WTC11 (cell line): ENCODE measurements around the gene DNAH7.

ENCODE experiments used
- FOXJ3 ChIP-seq: sonication (generic); formaldehyde crosslinking; IDR thresholded peaks from 2 replicates; pipeline ENCODE4 v1.9.0; 2021; ENCODE audit warnings: missing genetic modification reagents, mild to moderate bottlenecking, borderline replicate concordance
- TF ChIP-seq, protein P1 (sequence below): fragments of 200-600 bp; IDR thresholded peaks from 2 replicates; pipeline ENCODE4 v1.8.0; 2022; ENCODE audit warnings: antibody characterized with exemption
- TF ChIP-seq, protein P2 (sequence below): sonication (generic); formaldehyde crosslinking; IDR thresholded peaks from 2 replicates; pipeline ENCODE4 v1.8.0; 2023; ENCODE audit warnings: missing genetic modification reagents, mild to moderate bottlenecking, borderline replicate concordance

DNA sequence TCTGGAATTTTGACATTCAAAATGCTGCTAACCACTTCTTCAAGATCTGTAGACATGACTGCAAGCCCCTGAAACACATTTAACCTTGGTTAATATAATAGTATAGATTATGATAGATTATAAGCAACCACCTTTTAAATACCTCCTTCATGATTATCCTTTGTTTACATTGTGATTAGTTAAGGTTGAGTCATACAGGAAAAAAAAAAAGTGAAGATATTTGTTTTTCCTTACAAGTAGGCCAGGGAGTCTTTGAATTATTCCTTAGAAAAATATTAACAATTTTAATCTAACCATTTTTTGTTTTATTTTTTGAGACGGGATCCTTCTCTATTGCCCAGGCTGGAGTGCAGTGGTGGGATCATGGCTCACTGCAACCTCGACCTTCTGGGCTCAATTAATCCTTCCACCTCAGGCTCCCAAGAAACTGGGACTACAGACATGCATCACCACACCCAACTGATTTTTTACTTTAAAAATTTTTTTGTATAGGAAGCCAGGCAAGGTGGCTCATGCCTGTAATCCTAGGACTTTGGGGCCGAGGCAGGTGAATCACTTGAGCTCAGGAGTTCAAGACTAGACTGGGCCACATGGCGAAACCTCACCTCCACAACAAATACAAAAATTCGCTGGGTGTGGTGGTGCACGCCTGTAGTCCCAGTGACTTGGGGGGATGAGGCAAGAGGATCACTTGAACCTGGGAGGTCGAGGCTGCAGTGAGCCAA lies 312.3 kb downstream of the DNAH7 start:
- TF ChIP-seq, protein P1, sequence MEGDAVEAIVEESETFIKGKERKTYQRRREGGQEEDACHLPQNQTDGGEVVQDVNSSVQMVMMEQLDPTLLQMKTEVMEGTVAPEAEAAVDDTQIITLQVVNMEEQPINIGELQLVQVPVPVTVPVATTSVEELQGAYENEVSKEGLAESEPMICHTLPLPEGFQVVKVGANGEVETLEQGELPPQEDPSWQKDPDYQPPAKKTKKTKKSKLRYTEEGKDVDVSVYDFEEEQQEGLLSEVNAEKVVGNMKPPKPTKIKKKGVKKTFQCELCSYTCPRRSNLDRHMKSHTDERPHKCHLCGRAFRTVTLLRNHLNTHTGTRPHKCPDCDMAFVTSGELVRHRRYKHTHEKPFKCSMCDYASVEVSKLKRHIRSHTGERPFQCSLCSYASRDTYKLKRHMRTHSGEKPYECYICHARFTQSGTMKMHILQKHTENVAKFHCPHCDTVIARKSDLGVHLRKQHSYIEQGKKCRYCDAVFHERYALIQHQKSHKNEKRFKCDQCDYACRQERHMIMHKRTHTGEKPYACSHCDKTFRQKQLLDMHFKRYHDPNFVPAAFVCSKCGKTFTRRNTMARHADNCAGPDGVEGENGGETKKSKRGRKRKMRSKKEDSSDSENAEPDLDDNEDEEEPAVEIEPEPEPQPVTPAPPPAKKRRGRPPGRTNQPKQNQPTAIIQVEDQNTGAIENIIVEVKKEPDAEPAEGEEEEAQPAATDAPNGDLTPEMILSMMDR = no peak
- no peak for TF ChIP-seq FOXJ3
- TF ChIP-seq, protein P2, sequence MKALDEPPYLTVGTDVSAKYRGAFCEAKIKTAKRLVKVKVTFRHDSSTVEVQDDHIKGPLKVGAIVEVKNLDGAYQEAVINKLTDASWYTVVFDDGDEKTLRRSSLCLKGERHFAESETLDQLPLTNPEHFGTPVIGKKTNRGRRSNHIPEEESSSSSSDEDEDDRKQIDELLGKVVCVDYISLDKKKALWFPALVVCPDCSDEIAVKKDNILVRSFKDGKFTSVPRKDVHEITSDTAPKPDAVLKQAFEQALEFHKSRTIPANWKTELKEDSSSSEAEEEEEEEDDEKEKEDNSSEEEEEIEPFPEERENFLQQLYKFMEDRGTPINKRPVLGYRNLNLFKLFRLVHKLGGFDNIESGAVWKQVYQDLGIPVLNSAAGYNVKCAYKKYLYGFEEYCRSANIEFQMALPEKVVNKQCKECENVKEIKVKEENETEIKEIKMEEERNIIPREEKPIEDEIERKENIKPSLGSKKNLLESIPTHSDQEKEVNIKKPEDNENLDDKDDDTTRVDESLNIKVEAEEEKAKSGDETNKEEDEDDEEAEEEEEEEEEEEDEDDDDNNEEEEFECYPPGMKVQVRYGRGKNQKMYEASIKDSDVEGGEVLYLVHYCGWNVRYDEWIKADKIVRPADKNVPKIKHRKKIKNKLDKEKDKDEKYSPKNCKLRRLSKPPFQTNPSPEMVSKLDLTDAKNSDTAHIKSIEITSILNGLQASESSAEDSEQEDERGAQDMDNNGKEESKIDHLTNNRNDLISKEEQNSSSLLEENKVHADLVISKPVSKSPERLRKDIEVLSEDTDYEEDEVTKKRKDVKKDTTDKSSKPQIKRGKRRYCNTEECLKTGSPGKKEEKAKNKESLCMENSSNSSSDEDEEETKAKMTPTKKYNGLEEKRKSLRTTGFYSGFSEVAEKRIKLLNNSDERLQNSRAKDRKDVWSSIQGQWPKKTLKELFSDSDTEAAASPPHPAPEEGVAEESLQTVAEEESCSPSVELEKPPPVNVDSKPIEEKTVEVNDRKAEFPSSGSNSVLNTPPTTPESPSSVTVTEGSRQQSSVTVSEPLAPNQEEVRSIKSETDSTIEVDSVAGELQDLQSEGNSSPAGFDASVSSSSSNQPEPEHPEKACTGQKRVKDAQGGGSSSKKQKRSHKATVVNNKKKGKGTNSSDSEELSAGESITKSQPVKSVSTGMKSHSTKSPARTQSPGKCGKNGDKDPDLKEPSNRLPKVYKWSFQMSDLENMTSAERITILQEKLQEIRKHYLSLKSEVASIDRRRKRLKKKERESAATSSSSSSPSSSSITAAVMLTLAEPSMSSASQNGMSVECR (CRISPR knock-in tag) = no peak
